Caco-2 (cell line): ENCODE measurements around the gene KLHL11. TPM values are rescaled to one million over a fixed set of nuclear protein-coding genes. Genes with fewer than 3 reads are reported as not detected.

ENCODE experiments used
- BruUV-seq: library from RNA; stranded (reverse); fragments of 400-500 nt; replicated peaks from 2 replicates; lab custom pipeline; 2021; lab: Mats Ljungman, UMichigan
- CTCF ChIA-PET: fragments of 300-600 bp; sonication (Branson Sonifier 250); formaldehyde crosslinking; loops from one replicate; lab custom pipeline; 2022; ENCODE audit warnings: antibody characterized with exemption; lab: Charles Lee
- POLR2A ChIA-PET: fragments of 300-600 bp; sonication (Branson Sonifier 250); formaldehyde crosslinking; loops from one replicate; lab custom pipeline; 2022; ENCODE audit warnings: antibody characterized with exemption; lab: Charles Lee
- DNase-seq, 2 experiments: peaks; one replicate each; pipeline versions ENCODE4 v3.0.0 to v3.0.0-alpha.2; 2020 to 2022
- H3K27me3 ChIP-seq: replicated peaks from 2 replicates; pipeline ENCODE4 v1.6.0; 2011; ENCODE audit warnings: low read length; ENCODE audit not compliant: control insufficient read depth, insufficient read depth
- H3K36me3 ChIP-seq: 2 replicates; pipeline ENCODE4 v1.5.1; 2011; ENCODE audit warnings: low read length; ENCODE audit not compliant: control insufficient read depth, insufficient read depth
- H3K4me1 ChIP-seq: fragments of 250-450 bp; sonication (Bioruptor Pico); 2 replicates; pipeline ENCODE4 v1.5.1; 2020; ENCODE audit warnings: mild to moderate bottlenecking
- H3K4me3 ChIP-seq: 2 replicates; pipeline ENCODE4 v1.5.1; 2011; ENCODE audit warnings: low read depth, mild to moderate bottlenecking, control low read depth, low read length
- H3K9me3 ChIP-seq: fragments of 250-450 bp; sonication (Bioruptor Pico); 2 replicates; pipeline ENCODE4 v1.5.1; 2020; ENCODE audit warnings: mild to moderate bottlenecking, moderate library complexity
- H3K27ac Mint-ChIP-seq: one replicate; pipeline ENCODE4 v1.8.0; 2022; ENCODE audit warnings: mixed read lengths; ENCODE audit not compliant: unreplicated experiment
- H3K27me3 Mint-ChIP-seq: one replicate; pipeline ENCODE4 v1.8.0; 2022; ENCODE audit warnings: mixed read lengths; ENCODE audit not compliant: insufficient read depth, unreplicated experiment
- H3K36me3 Mint-ChIP-seq: one replicate; pipeline ENCODE4 v1.8.0; 2022; ENCODE audit warnings: mild to moderate bottlenecking, mixed read lengths; ENCODE audit not compliant: insufficient read depth, unreplicated experiment
- H3K4me1 Mint-ChIP-seq: one replicate; pipeline ENCODE4 v1.8.0; 2022; ENCODE audit warnings: low read depth, mixed read lengths; ENCODE audit not compliant: unreplicated experiment
- H3K4me3 Mint-ChIP-seq: one replicate; pipeline ENCODE4 v1.8.0; 2022; ENCODE audit warnings: mild to moderate bottlenecking, moderate library complexity, mixed read lengths; ENCODE audit not compliant: unreplicated experiment
- H3K9me3 Mint-ChIP-seq: one replicate; pipeline ENCODE4 v1.8.0; 2022; ENCODE audit warnings: mixed read lengths; ENCODE audit not compliant: unreplicated experiment
- intact Hi-C: fragments of 100-400 bp; cut with micrococcal nuclease; formaldehyde crosslinking; loops from one replicate; pipeline ENCODE4 v1.10.0; 2022; ENCODE audit not compliant: unreplicated experiment
- total RNA-seq: library from RNA; stranded (reverse); gene quantifications from 2 replicates; pipeline ENCODE4 v1.2.3, GENCODE V29; 2022
- TF ChIP-seq, protein P1 (sequence below), 2 experiments: fragments of 200-600 bp in 1 of 2; IDR thresholded peaks; 1 replicate in 1 of 2; 2 replicates in 1 of 2; pipeline versions ENCODE4 v1.5.1 to v1.8.0; 2011 to 2022; ENCODE audit warnings: antibody characterized with exemption in 1 of 2, control low read depth in 1 of 2, inconsistent platforms in 1 of 2, low read depth in 1 of 2, low read length in 1 of 2, mild to moderate bottlenecking in 1 of 2, moderate library complexity in 1 of 2; ENCODE audit not compliant: insufficient read depth in 1 of 2, severe bottlenecking in 1 of 2, unreplicated experiment in 1 of 2

Gene KLHL11
- total RNA-seq, 1 experiment from 2014 or later, result 22.2 TPM

DNA sequence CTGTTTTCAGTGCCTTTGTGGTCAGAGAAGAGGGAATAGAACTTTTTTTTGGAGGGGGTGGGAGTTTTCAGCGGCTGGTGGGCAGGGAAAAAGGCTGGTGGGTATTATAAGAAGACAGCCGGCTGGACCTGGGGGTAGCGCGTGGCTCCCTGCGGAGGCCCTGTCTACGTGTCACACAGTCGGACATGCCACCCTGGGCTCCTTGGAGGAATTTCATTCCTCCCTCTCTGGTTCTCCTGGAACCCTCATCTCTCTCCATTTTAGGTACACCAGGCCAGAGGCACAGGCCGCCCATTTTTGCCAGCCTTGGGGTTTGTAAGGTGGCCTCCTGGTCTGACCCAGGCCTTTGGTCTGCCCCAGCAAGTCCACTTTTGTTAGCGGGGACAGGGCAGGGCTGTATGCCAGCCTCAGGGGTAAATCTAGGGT lies 51.5 kb downstream of the KLHL11 start:
- ChIA-PET POLR2A (no interaction called here), CTCF (interaction anchor here (0.6 to 3.5 kb wide), 2 partner anchors 28 to 47 kb away, joined by 3 to 44 read pairs; partner anchors contain the start of gene JUP)
- Mint-ChIP-seq H3K36me3 (peaks cover 46% of the 10 kb centered on the region), H3K4me3 (peak overlapping the region; percentile 99), H3K27ac (peak overlapping the region; percentile 97), H3K27me3 (no peaks in the 10 kb centered on the region), H3K9me3 (no peaks in the 10 kb centered on the region), H3K4me1 (peaks cover 6% of the 10 kb centered on the region)
- H3K4me3 ChIP-seq, result peak overlapping the region; percentile 91
- TF ChIP-seq, protein P1, sequence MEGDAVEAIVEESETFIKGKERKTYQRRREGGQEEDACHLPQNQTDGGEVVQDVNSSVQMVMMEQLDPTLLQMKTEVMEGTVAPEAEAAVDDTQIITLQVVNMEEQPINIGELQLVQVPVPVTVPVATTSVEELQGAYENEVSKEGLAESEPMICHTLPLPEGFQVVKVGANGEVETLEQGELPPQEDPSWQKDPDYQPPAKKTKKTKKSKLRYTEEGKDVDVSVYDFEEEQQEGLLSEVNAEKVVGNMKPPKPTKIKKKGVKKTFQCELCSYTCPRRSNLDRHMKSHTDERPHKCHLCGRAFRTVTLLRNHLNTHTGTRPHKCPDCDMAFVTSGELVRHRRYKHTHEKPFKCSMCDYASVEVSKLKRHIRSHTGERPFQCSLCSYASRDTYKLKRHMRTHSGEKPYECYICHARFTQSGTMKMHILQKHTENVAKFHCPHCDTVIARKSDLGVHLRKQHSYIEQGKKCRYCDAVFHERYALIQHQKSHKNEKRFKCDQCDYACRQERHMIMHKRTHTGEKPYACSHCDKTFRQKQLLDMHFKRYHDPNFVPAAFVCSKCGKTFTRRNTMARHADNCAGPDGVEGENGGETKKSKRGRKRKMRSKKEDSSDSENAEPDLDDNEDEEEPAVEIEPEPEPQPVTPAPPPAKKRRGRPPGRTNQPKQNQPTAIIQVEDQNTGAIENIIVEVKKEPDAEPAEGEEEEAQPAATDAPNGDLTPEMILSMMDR (IDR thresholded peaks at IDR 0.05; ENCODE audit: insufficient read depth in 1 of 2, low read depth in 1 of 2, low read length in 1 of 2, severe bottlenecking in 1 of 2, unreplicated experiment in 1 of 2), result no peak
- intact Hi-C loops, result no loop called here
- H3K4me1 ChIP-seq, result peaks cover 17% of the 10 kb centered on the region
- DNase-seq, result no peak
- BruUV-seq, result TSS peak; percentile 64
- no peaks in the 10 kb centered on the region for H3K9me3 ChIP-seq
- H3K36me3 ChIP-seq, result peaks cover 1% of the 10 kb centered on the region
- H3K27me3 ChIP-seq, result no peaks in the 10 kb centered on the region

DNA sequence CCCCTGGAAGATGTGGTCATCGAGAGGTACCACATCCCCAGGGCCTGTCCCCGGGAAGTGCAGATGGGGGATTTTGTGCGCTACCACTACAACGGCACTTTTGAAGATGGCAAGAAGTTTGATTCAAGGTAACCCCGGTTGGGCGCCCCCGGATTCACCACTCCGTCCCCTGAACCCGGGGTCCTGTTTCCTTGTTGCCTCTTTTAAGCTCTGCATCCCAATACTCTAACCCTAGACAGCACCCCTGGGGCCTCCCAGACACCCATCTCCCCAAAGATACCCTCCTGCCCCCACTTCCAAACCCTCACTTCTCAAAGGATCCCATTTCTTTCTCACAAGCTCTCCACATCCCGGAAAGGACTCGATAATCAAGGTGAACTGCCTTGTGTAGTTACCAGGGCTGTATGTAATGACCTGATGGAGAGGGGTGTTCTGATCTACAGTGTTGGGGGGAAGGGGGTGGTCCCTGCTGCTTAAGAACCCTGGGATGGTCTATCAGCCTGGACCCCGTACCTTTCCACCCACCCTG lies 52.0 kb downstream of the KLHL11 start:
- Mint-ChIP-seq H3K27ac (peak overlapping the region; percentile 97), H3K4me1 (peaks cover 6% of the 10 kb centered on the region), H3K4me3 (peak overlapping the region; percentile 99), H3K9me3 (no peaks in the 10 kb centered on the region), H3K36me3 (peaks cover 45% of the 10 kb centered on the region), H3K27me3 (no peaks in the 10 kb centered on the region)
- H3K4me3 ChIP-seq, result peak overlapping the region; percentile 91
- TF ChIP-seq, protein P1 (IDR thresholded peaks at IDR 0.05; ENCODE audit: insufficient read depth in 1 of 2, low read depth in 1 of 2, low read length in 1 of 2, severe bottlenecking in 1 of 2, unreplicated experiment in 1 of 2), result no peak
- BruUV-seq, result no TSS peak
- intact Hi-C loops, result no loop called here
- H3K27me3 ChIP-seq, result no peaks in the 10 kb centered on the region
- CTCF ChIA-PET, result interaction anchor here (0.5 to 3.5 kb wide), 8 partner anchors 13 to 915 kb away, joined by 3 to 44 read pairs (median 4); partner anchors contain the start of genes JUP and ODAD4
- no peak for DNase-seq
- H3K4me1 ChIP-seq, result peaks cover 17% of the 10 kb centered on the region
- H3K9me3 ChIP-seq, result no peaks in the 10 kb centered on the region
- peaks cover 3% of the 10 kb centered on the region for H3K36me3 ChIP-seq
- POLR2A ChIA-PET, result interaction anchor here (0.6 to 3.7 kb wide), 4 partner anchors 24 to 124 kb away, joined by 3 to 44 read pairs (median 10); partner anchors contain the start of genes EIF1 and JUP

DNA sequence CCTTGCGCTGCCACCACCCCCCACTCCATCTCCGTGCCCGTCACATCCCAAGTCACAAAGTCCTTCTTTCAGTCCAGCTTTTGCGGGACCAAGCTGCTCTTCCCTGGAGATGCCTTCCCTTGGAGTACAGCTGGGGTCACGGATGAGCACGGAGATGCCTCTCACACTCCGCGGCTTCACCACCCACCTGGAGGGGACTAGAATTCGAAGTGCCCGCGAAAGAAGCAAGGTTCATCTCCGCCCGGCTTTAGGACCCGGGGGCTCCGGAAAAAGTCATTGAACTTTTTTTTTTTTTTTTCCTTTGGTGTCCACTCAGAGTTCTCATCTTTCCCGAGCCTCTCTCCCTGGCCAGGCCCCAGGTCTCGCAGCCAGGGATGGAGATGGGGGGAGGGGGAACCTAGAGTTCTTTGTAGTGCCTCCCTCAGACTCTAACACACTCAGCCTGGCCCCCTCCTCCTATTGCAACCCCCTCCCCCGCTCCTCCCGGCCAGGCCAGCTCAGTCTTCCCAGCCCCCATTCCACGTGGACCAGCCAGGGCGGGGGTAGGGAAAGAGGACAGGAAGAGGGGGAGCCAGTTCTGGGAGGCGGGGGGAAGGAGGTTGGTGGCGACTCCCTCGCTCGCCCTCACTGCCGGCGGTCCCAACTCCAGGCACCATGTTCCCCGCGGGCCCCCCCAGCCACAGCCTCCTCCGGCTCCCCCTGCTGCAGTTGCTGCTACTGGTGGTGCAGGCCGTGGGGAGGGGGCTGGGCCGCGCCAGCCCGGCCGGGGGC lies 52.7 kb downstream of the KLHL11 start, which contains the start of gene FKBP10:
Gene FKBP10, plus strand, starts transcription at position 624 of the 771 bp plus-strand sequence. Its CDS starts 31 bp downstream, at position 655.
- peak within 1 kb of the TSS; percentile 99 for H3K4me3 Mint-ChIP-seq
- Histone ChIP-seq H3K4me3 (peak within 1 kb of the TSS; percentile 91), H3K27me3 (no peaks in the 10 kb centered on the region), H3K9me3 (no peaks in the 10 kb centered on the region), H3K36me3 (peaks cover 3% of the 10 kb centered on the region), H3K4me1 (peaks cover 17% of the 10 kb centered on the region)
- DNase-seq, result peak; percentile 88 to 90
- TF ChIP-seq, protein P1 (IDR thresholded peaks at IDR 0.05; ENCODE audit: insufficient read depth in 1 of 2, low read depth in 1 of 2, low read length in 1 of 2, severe bottlenecking in 1 of 2, unreplicated experiment in 1 of 2), result no peak
- H3K36me3 Mint-ChIP-seq, result peaks cover 43% of the 10 kb centered on the region
- H3K9me3 Mint-ChIP-seq, result no peaks in the 10 kb centered on the region
- H3K27ac Mint-ChIP-seq, result peak within 1 kb of the TSS; percentile 97
- ChIA-PET POLR2A (interaction anchor here (0.5 to 3.7 kb wide), 7 partner anchors 24 to 124 kb away, joined by 3 to 44 read pairs (median 4); partner anchors contain the start of genes EIF1, JUP and KLHL11), CTCF (interaction anchor here (0.5 to 3.5 kb wide), 11 partner anchors 11 to 914 kb away, joined by 3 to 44 read pairs (median 4); partner anchors contain the start of genes JUP and ODAD4)
- intact Hi-C loops, result loop anchor here (1.0 kb wide), 3 partner anchors 26 to 53 kb away; partner anchors contain the start of genes JUP and KLHL11
- H3K27me3 Mint-ChIP-seq, result no peaks in the 10 kb centered on the region
- no TSS peak for BruUV-seq
- peaks cover 6% of the 10 kb centered on the region for H3K4me1 Mint-ChIP-seq
